ENCODE results near the gene ARFGAP1.

Gene ARFGAP1

DNA sequence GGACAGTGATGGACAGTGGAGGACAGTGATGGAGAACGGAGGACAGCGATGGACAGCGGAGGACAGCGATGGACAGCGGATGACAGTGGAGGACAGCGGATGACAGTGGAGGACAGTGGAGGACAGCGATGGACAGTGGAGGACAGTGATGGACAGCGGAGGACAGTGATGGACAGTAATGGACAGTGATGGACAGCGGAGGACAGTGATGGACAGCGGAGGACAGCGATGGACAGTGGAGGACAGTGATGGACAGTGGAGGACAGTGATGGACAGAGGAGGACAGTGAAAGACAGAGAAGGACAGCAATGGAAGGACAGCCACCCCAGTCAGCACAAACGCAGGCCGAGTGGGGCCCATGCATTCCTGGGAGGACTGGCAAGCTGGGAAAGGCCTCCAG lies 15.0 kb upstream of the ARFGAP1 start (continued):
- TF ChIP-seq, protein P1, sequence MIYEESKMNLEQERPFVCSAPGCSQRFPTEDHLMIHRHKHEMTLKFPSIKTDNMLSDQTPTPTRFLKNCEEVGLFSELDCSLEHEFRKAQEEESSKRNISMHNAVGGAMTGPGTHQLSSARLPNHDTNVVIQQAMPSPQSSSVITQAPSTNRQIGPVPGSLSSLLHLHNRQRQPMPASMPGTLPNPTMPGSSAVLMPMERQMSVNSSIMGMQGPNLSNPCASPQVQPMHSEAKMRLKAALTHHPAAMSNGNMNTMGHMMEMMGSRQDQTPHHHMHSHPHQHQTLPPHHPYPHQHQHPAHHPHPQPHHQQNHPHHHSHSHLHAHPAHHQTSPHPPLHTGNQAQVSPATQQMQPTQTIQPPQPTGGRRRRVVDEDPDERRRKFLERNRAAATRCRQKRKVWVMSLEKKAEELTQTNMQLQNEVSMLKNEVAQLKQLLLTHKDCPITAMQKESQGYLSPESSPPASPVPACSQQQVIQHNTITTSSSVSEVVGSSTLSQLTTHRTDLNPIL (CRISPR knock-in tag; IDR thresholded peaks at IDR 0.05; ENCODE audit: low read depth): no peak
- no peak for TF ChIP-seq ZFP30 (CRISPR knock-in tag; IDR thresholded peaks at IDR 0.05)

DNA sequence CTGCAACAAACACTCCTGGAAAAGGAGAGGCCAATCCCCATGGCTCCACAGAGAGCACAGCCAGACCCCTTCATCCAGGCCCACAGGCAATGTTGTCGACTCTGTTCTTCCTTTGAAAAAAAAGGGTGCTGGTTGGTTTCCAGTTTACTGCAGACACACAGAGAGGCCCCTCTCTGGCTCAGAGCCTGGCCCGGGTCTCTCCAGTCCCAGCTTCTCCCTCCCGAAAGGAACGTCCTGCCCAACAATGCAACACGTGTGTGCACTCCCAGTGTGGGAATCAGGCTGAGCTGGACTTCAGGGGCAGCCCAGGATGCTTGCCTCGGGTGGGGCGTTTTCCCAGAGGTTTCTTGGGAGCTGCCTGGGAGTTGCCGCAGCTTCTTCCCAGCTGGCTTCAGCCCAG lies 13.8 kb upstream of the ARFGAP1 start:
- no peak for ATAC-seq
- TF ChIP-seq ISL1 (CRISPR knock-in tag; IDR thresholded peaks at IDR 0.05) (no peak), ZNF70 (CRISPR knock-in tag; IDR thresholded peaks at IDR 0.05) (no peak), ZFP3 (CRISPR knock-in tag; IDR thresholded peaks at IDR 0.05) (no peak), OSR1 (CRISPR knock-in tag; IDR thresholded peaks at IDR 0.05) (no peak), ARNTL (CRISPR knock-in tag; IDR thresholded peaks at IDR 0.05; ENCODE audit: borderline replicate concordance, low read depth) (no peak), RARB (CRISPR knock-in tag; IDR thresholded peaks at IDR 0.05) (no peak), TOX (CRISPR knock-in tag; IDR thresholded peaks at IDR 0.05; ENCODE audit: borderline replicate concordance) (no peak), ZC3H10 (CRISPR knock-in tag; IDR thresholded peaks at IDR 0.05) (no peak), ZNF8 (CRISPR knock-in tag; IDR thresholded peaks at IDR 0.05) (no peak), PPARA (CRISPR knock-in tag; IDR thresholded peaks at IDR 0.05; ENCODE audit: borderline replicate concordance) (no peak), BACH2 (CRISPR knock-in tag; IDR thresholded peaks at IDR 0.05; ENCODE audit: borderline replicate concordance) (no peak), ZNF565 (CRISPR knock-in tag; conservative IDR thresholded peaks at IDR 0.05; ENCODE audit: low read depth) (no peak), CSDC2 (CRISPR knock-in tag; IDR thresholded peaks at IDR 0.05) (no peak), ESRRG (CRISPR knock-in tag; IDR thresholded peaks at IDR 0.05) (no peak), GLIS3 (CRISPR knock-in tag; IDR thresholded peaks at IDR 0.05) (no peak)
- TF ChIP-seq, protein P2, sequence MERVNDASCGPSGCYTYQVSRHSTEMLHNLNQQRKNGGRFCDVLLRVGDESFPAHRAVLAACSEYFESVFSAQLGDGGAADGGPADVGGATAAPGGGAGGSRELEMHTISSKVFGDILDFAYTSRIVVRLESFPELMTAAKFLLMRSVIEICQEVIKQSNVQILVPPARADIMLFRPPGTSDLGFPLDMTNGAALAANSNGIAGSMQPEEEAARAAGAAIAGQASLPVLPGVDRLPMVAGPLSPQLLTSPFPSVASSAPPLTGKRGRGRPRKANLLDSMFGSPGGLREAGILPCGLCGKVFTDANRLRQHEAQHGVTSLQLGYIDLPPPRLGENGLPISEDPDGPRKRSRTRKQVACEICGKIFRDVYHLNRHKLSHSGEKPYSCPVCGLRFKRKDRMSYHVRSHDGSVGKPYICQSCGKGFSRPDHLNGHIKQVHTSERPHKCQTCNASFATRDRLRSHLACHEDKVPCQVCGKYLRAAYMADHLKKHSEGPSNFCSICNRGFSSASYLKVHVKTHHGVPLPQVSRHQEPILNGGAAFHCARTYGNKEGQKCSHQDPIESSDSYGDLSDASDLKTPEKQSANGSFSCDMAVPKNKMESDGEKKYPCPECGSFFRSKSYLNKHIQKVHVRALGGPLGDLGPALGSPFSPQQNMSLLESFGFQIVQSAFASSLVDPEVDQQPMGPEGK (CRISPR knock-in tag; IDR thresholded peaks at IDR 0.05; ENCODE audit: borderline replicate concordance): no peak
- TF ChIP-seq, protein P3, sequence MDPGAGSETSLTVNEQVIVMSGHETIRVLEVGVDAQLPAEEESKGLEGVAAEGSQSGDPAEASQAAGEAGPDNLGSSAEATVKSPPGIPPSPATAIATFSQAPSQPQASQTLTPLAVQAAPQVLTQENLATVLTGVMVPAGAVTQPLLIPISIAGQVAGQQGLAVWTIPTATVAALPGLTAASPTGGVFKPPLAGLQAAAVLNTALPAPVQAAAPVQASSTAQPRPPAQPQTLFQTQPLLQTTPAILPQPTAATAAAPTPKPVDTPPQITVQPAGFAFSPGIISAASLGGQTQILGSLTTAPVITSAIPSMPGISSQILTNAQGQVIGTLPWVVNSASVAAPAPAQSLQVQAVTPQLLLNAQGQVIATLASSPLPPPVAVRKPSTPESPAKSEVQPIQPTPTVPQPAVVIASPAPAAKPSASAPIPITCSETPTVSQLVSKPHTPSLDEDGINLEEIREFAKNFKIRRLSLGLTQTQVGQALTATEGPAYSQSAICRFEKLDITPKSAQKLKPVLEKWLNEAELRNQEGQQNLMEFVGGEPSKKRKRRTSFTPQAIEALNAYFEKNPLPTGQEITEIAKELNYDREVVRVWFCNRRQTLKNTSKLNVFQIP (CRISPR knock-in tag; IDR thresholded peaks at IDR 0.05; ENCODE audit: borderline replicate concordance, low read depth): no peak
- TF ChIP-seq, protein P1 (CRISPR knock-in tag; IDR thresholded peaks at IDR 0.05; ENCODE audit: low read depth): no peak
- TF ChIP-seq, protein P4, sequence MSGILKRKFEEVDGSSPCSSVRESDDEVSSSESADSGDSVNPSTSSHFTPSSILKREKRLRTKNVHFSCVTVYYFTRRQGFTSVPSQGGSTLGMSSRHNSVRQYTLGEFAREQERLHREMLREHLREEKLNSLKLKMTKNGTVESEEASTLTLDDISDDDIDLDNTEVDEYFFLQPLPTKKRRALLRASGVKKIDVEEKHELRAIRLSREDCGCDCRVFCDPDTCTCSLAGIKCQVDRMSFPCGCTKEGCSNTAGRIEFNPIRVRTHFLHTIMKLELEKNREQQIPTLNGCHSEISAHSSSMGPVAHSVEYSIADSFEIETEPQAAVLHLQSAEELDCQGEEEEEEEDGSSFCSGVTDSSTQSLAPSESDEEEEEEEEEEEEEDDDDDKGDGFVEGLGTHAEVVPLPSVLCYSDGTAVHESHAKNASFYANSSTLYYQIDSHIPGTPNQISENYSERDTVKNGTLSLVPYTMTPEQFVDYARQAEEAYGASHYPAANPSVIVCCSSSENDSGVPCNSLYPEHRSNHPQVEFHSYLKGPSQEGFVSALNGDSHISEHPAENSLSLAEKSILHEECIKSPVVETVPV (CRISPR knock-in tag; IDR thresholded peaks at IDR 0.05): no peak

DNA sequence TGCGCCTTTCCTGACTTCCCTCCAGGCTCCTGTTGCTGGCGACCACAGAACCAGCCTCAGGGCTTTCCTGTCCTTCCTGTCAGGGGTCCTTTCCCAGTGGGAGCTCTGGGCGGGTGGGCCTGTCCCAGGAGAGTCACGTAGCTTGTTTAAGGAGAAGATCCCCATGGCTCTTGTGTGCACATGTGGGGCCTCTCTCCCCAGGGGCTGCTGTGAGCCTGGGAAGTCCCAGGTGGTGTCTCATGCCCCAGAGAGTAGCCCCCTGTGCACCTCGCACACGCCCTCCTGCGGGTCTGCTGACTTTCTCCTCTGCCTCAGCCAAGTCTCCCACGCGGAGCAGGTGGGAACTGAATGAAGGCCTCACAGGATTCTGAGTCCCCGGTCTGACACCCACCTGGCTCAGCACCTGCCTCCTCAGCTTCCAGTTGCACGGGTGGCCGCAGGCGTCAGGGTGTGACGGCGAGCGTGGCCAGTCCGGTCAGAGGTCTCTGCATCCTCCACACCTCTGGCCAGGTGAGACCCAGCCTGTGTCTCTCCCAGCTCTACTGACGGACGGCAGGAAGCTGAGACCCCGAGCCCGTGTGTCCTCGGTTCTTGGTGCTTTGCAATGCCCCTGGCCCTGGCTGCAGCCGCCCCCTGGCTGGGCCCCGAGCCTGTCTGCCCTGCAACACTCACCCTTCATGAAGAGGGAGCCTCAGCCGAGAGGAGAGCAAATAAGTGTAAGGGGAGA lies 12.7 kb upstream of the ARFGAP1 start:
- no peak for ATAC-seq
- no peak for TF ChIP-seq PPARA (CRISPR knock-in tag; IDR thresholded peaks at IDR 0.05; ENCODE audit: borderline replicate concordance)
- TF ChIP-seq ZC3H10 (CRISPR knock-in tag; IDR thresholded peaks at IDR 0.05): no peak
- TF ChIP-seq OSR1 (CRISPR knock-in tag; IDR thresholded peaks at IDR 0.05): no peak

DNA sequence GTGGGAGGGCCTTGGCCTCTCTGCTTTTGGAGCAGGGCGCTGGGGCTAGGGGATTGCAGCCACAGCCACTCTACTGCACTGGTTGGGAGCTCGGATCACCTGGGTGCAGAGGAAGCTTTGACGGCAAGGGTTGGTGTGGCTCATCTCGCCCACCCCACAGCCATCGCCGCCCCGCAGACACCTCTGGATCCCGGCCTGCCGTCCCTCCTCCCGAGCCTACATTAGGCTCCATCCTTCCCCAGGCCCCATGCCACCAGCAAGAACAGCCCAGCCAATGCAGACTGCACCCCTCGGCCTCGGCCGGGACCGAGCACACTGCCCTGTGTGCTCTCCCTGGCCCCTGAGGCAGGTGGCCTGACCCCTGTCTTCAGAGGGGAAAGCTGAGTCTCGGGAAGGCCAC lies 12.1 kb upstream of the ARFGAP1 start:
- no peak for TF ChIP-seq ESRRG (CRISPR knock-in tag; IDR thresholded peaks at IDR 0.05)
- no peak for TF ChIP-seq OSR1 (CRISPR knock-in tag; IDR thresholded peaks at IDR 0.05)
- TF ChIP-seq ZFP3 (CRISPR knock-in tag; IDR thresholded peaks at IDR 0.05): no peak
- TF ChIP-seq SNAI2 (CRISPR knock-in tag; IDR thresholded peaks at IDR 0.05): no peak
- no peak for TF ChIP-seq ZC3H10 (CRISPR knock-in tag; IDR thresholded peaks at IDR 0.05)
- ATAC-seq: no peak
